ENCODE data around the gene JAG2.

Gene JAG2

DNA sequence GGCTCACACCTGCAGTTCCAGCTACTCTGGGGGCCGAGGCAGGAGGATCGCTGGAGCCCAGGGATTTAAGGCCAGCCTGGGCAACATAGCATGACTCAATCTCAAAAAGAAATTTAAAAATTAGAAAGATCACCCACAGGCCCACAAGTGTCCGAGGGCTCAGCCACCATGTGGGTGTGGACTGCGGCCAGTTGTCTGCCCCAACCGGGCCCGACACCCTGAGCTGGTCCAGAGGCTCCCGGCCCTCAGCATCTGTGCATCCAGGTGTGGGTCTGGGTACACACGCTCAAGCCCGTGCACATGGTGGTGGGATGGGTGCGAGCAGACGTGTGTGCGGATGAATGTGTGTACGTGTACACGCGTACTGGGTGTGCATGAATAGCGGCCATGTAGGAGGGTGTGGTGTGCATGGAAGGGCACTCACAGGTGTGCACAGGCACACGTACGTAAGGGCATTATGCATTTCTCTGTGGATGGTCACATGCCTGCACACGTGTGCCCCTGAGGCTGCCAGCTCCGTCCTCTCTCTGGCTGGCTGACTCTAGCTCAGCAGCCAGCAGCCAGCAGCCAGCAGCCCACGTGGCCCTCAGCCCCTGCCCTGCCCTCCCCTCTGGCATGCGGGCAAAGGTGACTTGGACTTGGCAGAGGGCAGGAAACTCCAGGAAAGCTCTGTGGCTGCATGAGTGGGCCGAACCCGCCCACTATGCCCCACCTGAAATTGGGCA, 35.8 kb upstream of the JAG2 start:
- peak; percentile 12 for DNase-seq (ENCODE audit: low read depth)
- no peak overlapping the region for H3K4me3 ChIP-seq (ENCODE audit: low read length)
- TF ChIP-seq, protein P1, sequence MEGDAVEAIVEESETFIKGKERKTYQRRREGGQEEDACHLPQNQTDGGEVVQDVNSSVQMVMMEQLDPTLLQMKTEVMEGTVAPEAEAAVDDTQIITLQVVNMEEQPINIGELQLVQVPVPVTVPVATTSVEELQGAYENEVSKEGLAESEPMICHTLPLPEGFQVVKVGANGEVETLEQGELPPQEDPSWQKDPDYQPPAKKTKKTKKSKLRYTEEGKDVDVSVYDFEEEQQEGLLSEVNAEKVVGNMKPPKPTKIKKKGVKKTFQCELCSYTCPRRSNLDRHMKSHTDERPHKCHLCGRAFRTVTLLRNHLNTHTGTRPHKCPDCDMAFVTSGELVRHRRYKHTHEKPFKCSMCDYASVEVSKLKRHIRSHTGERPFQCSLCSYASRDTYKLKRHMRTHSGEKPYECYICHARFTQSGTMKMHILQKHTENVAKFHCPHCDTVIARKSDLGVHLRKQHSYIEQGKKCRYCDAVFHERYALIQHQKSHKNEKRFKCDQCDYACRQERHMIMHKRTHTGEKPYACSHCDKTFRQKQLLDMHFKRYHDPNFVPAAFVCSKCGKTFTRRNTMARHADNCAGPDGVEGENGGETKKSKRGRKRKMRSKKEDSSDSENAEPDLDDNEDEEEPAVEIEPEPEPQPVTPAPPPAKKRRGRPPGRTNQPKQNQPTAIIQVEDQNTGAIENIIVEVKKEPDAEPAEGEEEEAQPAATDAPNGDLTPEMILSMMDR (conservative IDR thresholded peaks at IDR 0.05; ENCODE audit: low read length), result no peak

DNA sequence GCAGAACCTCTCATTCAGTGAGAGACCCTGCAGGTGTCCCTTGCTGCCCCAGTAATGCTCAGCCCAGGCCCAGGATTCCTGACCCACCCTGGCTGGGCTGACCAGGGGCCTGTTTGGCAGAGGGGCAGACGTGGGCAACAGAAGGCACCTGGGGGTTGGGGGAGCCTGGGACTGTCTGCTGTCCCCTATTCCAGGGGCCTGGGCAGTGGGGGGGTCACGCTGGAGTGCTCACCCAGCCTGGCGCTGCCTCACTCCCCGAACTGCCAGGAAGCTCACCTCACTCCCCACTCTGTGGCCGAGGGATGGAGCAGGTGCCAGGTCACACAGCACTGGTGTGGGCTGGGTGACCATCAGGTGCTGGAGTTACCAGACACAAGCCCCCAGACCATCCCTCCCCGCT, 35.1 kb upstream of the JAG2 start:
- TF ChIP-seq, protein P1 (conservative IDR thresholded peaks at IDR 0.05; ENCODE audit: low read length), result no peak
- no peak for DNase-seq (ENCODE audit: low read depth)

DNA sequence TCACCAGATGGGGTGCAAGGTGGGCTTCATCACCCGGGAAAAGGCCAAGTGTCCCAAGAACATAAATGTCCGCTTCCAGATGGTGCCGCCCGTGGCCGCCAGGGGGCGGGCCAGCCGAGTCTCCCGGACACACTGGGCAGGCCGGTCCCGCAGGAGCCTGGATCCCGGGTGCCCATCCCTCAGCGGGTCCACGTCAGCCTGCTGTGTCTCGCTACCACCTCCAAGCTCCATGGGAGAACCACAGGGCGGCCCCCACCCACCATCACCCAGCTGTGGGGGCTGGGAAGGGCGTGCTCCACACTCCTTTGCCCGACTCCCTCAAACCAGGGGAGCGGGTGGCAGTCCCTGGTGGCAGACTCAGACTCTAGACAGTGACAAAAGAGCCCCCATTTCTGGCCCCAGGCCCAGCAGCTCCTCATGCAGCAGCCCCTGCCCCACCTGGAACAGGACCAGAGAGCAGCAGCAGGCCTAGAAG, 34.5 kb upstream of the JAG2 start:
- peak; percentile 57 for DNase-seq (ENCODE audit: low read depth)
- TF ChIP-seq, protein P1 (conservative IDR thresholded peaks at IDR 0.05; ENCODE audit: low read length), result peak; percentile 77
- H3K4me3 ChIP-seq (ENCODE audit: low read length), result no peak overlapping the region

More for the DNA sequence above, 35.1 kb upstream of the JAG2 start:
- H3K4me3 ChIP-seq (ENCODE audit: low read length), result no peak overlapping the region

DNA sequence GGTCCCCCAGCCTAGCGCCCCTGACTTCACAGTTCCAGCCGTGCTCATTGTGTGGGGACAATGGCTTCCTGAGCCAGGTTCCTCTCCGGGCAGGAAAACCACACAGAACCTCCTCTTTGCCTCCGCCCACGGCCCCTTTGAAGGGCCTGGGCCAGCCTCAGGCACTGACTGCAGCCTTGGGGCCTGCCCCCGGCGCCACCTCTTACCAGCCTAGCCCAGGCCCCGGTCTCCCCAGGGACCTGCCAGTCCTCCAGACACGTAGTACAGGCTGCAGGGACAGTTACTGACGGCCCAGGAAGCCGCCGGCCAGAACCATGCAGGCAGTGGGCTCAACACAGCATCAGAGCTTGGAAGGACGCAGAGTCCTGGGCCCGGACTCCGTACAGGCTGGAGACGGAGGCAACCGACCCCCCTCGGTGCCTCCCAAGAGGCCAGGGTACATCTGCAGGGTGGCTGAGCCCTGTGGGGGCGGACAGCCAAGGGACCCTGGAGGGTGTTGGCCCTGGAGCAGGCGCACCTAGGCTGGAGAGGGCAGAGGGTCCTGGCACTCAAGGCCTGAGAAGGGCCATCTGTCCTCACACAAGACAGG, 33.4 kb upstream of the JAG2 start:
- DNase-seq (ENCODE audit: low read depth), result no peak
- no peak overlapping the region for H3K4me3 ChIP-seq (ENCODE audit: low read length)
- TF ChIP-seq, protein P1 (conservative IDR thresholded peaks at IDR 0.05; ENCODE audit: low read length), result no peak

DNA sequence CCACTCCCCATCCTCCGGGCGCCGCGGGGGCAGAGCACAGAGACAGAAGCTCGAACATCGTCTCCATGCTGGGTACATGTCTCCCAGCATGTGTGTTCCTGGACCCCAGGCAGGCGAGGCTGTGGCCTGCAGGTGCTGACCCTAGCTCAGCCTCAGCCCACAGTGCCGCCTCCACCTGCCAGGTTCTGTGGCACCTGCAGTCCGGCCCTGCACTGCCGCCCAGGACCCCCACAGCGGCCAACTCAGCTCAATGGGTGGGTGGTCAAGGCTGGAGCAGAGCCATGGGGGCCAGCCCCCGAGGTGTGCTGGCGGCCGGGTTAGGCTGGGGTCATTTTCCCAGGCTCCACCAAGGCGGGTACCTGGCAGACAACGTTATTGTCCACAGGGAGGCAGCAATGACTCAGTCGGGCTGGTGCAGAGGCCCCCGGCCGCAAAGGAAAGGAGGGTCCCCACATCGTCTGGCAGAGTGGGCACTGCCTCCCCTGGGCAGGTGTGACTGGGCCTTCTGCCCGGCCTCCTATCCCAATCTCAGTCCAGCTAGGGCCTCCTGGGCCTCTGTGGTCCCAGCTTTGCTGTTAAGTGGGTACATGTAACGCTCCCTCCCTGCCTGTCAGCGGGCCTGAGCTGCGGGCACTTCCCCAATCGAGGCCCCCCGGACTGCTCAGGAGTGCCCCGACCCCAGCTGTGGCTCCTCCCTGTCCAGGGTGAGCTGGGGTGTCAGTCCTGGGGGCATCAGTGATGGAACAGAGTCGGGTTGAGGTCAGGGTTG, 32.8 kb upstream of the JAG2 start:
- TF ChIP-seq, protein P1 (conservative IDR thresholded peaks at IDR 0.05; ENCODE audit: low read length), result no peak
- H3K4me3 ChIP-seq (ENCODE audit: low read length), result no peak overlapping the region
- no peak for DNase-seq (ENCODE audit: low read depth)

DNA sequence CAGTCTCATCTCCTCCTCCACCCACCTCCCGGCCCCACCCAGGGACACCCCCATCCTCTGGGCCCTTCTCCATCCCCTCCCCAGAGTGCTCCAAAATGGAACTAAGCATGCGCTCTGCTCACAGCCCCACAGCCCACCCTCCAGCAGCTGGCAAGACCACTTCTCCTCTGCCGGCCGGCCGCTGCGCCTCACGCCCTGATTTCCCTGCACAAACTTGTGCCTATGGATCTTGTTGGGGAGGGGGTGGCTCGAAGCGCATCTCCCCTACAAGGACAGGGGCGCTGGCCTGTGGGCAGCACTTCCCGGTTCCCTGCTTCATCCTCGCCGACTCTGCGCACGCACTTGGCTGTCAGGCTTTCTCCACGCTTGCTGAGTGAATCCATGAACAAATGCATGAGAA, 32.1 kb upstream of the JAG2 start:
- H3K4me3 ChIP-seq (ENCODE audit: low read length), result no peak overlapping the region
- TF ChIP-seq, protein P1 (conservative IDR thresholded peaks at IDR 0.05; ENCODE audit: low read length), result no peak
- no peak for DNase-seq (ENCODE audit: low read depth)

Measured in AG10803 (cell line).